HepG2 (cell line): Measurements from ENCODE around the gene CNBD2. TPM values are rescaled to one million over a fixed set of nuclear protein-coding genes. Genes with fewer than 3 reads are reported as not detected.
A peak's percentile ranks its signal among the peaks of the same experiment; 100 is the strongest.

Source experiments
- ARID3A ChIP-seq: IDR thresholded peaks from 2 replicates; pipeline ENCODE4 v1.6.1; 2012; ENCODE audit warnings: low read depth, low read length, improper control_type of control experiment
- CCAR2 ChIP-seq: fragments of 200-400 bp; formaldehyde crosslinking; optimal IDR thresholded peaks from 2 replicates; pipeline ENCODE3; 2018; ENCODE audit warnings: low read depth, mild to moderate bottlenecking, low read length, moderate library complexity
- FOSL2 ChIP-seq: sonication (generic); formaldehyde crosslinking; IDR thresholded peaks from 2 replicates; pipeline ENCODE4 v1.4.0; 2020; ENCODE audit warnings: missing genetic modification reagents
- TARDBP ChIP-seq: sonication (generic); formaldehyde crosslinking; IDR thresholded peaks from 2 replicates; pipeline ENCODE4 v1.8.0; 2022; ENCODE audit warnings: mild to moderate bottlenecking, missing genetic modification reagents
- ZBTB20 ChIP-seq: sonication (generic); formaldehyde crosslinking; IDR thresholded peaks from 2 replicates; pipeline ENCODE4 v1.8.1; 2023; ENCODE audit warnings: missing genetic modification reagents, low read depth, mild to moderate bottlenecking, borderline replicate concordance
- ZBTB7A ChIP-seq: sonication (generic); formaldehyde crosslinking; IDR thresholded peaks from 2 replicates; pipeline ENCODE4 v1.8.0; 2022; ENCODE audit warnings: mild to moderate bottlenecking, missing genetic modification reagents
- ZFAT ChIP-seq: sonication (generic); formaldehyde crosslinking; conservative IDR thresholded peaks from 2 replicates; pipeline ENCODE4 v1.8.1; 2023; ENCODE audit warnings: missing genetic modification reagents, inconsistent platforms
- ZFP91 ChIP-seq: sonication (generic); formaldehyde crosslinking; IDR thresholded peaks from 2 replicates; pipeline ENCODE4 v1.9.0; 2022; ENCODE audit warnings: missing genetic modification reagents, mild to moderate bottlenecking, borderline replicate concordance
- ZNF138 ChIP-seq: sonication (generic); formaldehyde crosslinking; IDR thresholded peaks from 2 replicates; pipeline ENCODE4 v1.5.0; 2020; ENCODE audit warnings: mild to moderate bottlenecking, low read depth, missing genetic modification reagents
- ZNF18 ChIP-seq: sonication (generic); formaldehyde crosslinking; IDR thresholded peaks from 2 replicates; pipeline ENCODE4 v1.8.0; 2022; ENCODE audit warnings: mild to moderate bottlenecking, missing genetic modification reagents; ENCODE audit not compliant: insufficient replicate concordance
- ZNF331 ChIP-seq: sonication (generic); formaldehyde crosslinking; IDR thresholded peaks from 2 replicates; pipeline ENCODE4 v1.4.0; 2020; ENCODE audit warnings: missing genetic modification reagents
- polyA plus RNA-seq, 8 experiments: library from polyadenylated mRNA; depleted of rRNA in 3 of 8; stranded (reverse) in 7 of 8; unstranded in 1 of 8; fragments of >200 nt; fragmentation: Illumina TruSeq in 4 of 8; extraction: Trizol in 4 of 8; gene quantifications; 2 replicates each; pipeline versions ENCODE4 v1.2.1 to v1.2.3, GENCODE V29; 2011 to 2016; ENCODE audit warnings: low read depth in 4 of 8, missing spikeins in 1 of 8, mixed read lengths in 1 of 8; ENCODE audit not compliant: insufficient read depth in 1 of 8
- total RNA-seq, 5 experiments: library from RNA; depleted of rRNA; stranded (reverse); fragments of >200 nt; fragmentation: Illumina TruSeq; extraction: Trizol; gene quantifications; 2 replicates each; pipeline ENCODE4 v1.2.3, GENCODE V29; 2016; ENCODE audit warnings: low read depth in 1 of 5
- TF ChIP-seq, protein P1 (sequence below): sonication (generic); formaldehyde crosslinking; IDR thresholded peaks from 2 replicates; pipeline ENCODE4 v1.5.1; 2020; ENCODE audit warnings: mild to moderate bottlenecking, missing genetic modification reagents, moderate library complexity
- TF ChIP-seq, protein P2 (sequence below): sonication (generic); formaldehyde crosslinking; IDR thresholded peaks from 2 replicates; pipeline ENCODE4 v1.4.0; 2020; ENCODE audit warnings: missing genetic modification reagents
- TF ChIP-seq, protein P3 (sequence below): sonication (generic); formaldehyde crosslinking; conservative IDR thresholded peaks from 2 replicates; pipeline ENCODE4 v1.8.1; 2023; ENCODE audit warnings: missing genetic modification reagents

CNBD2 gene
- total and polyA plus RNA-seq, 2 of the 13 experiments (the other 11 are each of a cell fraction or from before 2014, with no cell fraction given) = 12.4 to 22.8 TPM

- TF ChIP-seq, protein P1, sequence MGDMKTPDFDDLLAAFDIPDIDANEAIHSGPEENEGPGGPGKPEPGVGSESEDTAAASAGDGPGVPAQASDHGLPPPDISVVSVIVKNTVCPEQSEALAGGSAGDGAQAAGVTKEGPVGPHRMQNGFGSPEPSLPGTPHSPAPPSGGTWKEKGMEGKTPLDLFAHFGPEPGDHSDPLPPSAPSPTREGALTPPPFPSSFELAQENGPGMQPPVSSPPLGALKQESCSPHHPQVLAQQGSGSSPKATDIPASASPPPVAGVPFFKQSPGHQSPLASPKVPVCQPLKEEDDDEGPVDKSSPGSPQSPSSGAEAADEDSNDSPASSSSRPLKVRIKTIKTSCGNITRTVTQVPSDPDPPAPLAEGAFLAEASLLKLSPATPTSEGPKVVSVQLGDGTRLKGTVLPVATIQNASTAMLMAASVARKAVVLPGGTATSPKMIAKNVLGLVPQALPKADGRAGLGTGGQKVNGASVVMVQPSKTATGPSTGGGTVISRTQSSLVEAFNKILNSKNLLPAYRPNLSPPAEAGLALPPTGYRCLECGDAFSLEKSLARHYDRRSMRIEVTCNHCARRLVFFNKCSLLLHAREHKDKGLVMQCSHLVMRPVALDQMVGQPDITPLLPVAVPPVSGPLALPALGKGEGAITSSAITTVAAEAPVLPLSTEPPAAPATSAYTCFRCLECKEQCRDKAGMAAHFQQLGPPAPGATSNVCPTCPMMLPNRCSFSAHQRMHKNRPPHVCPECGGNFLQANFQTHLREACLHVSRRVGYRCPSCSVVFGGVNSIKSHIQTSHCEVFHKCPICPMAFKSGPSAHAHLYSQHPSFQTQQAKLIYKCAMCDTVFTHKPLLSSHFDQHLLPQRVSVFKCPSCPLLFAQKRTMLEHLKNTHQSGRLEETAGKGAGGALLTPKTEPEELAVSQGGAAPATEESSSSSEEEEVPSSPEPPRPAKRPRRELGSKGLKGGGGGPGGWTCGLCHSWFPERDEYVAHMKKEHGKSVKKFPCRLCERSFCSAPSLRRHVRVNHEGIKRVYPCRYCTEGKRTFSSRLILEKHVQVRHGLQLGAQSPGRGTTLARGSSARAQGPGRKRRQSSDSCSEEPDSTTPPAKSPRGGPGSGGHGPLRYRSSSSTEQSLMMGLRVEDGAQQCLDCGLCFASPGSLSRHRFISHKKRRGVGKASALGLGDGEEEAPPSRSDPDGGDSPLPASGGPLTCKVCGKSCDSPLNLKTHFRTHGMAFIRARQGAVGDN = peak; percentile 66
- TF ChIP-seq ZFAT (CRISPR knock-in tag) = peak; percentile 99
- 0 out of 2 replicates have a peak, but pooled peaks have one; percentile 19 for TF ChIP-seq FOSL2 (CRISPR knock-in tag)
- TF ChIP-seq, protein P2, sequence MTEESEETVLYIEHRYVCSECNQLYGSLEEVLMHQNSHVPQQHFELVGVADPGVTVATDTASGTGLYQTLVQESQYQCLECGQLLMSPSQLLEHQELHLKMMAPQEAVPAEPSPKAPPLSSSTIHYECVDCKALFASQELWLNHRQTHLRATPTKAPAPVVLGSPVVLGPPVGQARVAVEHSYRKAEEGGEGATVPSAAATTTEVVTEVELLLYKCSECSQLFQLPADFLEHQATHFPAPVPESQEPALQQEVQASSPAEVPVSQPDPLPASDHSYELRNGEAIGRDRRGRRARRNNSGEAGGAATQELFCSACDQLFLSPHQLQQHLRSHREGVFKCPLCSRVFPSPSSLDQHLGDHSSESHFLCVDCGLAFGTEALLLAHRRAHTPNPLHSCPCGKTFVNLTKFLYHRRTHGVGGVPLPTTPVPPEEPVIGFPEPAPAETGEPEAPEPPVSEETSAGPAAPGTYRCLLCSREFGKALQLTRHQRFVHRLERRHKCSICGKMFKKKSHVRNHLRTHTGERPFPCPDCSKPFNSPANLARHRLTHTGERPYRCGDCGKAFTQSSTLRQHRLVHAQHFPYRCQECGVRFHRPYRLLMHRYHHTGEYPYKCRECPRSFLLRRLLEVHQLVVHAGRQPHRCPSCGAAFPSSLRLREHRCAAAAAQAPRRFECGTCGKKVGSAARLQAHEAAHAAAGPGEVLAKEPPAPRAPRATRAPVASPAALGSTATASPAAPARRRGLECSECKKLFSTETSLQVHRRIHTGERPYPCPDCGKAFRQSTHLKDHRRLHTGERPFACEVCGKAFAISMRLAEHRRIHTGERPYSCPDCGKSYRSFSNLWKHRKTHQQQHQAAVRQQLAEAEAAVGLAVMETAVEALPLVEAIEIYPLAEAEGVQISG = 0 out of 2 replicates have a peak, but pooled peaks have one; percentile 48
- TF ChIP-seq ZFP91 (CRISPR knock-in tag) = peak; percentile 49; the same call in 1 of the 2 replicates
- TF ChIP-seq, protein P3, sequence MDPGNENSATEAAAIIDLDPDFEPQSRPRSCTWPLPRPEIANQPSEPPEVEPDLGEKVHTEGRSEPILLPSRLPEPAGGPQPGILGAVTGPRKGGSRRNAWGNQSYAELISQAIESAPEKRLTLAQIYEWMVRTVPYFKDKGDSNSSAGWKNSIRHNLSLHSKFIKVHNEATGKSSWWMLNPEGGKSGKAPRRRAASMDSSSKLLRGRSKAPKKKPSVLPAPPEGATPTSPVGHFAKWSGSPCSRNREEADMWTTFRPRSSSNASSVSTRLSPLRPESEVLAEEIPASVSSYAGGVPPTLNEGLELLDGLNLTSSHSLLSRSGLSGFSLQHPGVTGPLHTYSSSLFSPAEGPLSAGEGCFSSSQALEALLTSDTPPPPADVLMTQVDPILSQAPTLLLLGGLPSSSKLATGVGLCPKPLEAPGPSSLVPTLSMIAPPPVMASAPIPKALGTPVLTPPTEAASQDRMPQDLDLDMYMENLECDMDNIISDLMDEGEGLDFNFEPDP (CRISPR knock-in tag) = no peak
- TF ChIP-seq ZNF18 (CRISPR knock-in tag) = no peak
- TF ChIP-seq ZNF138 = no peak
- peak; percentile 21 for TF ChIP-seq CCAR2
- peak; percentile 21; the same call in 1 of the 2 replicates for TF ChIP-seq ZNF331 (CRISPR knock-in tag)
- TF ChIP-seq TARDBP = peak; percentile 34; the same call in 1 of the 2 replicates
- no peak for TF ChIP-seq ARID3A
- TF ChIP-seq ZBTB20 (CRISPR knock-in tag) = no peak
- TF ChIP-seq ZBTB7A (CRISPR knock-in tag) = 0 out of 2 replicates have a peak, but pooled peaks have one; percentile 28
Measured at GRCh38 chr20:36070451-36070850, 102.1 kb downstream of the CNBD2 start (continued).
